Nephron (organoid): ENCODE measurements around the gene ASB6.

Source experiments
- H3K27ac Mint-ChIP-seq, 3 experiments: 2 replicates each; pipeline ENCODE4 v1.8.0; 2020; ENCODE audit warnings: mixed read lengths in 3 of 3, mild to moderate bottlenecking in 2 of 3, moderate library complexity in 1 of 3
- H3K27me3 Mint-ChIP-seq: 2 replicates; pipeline ENCODE4 v1.8.0; 2021; ENCODE audit warnings: low read depth, mild to moderate bottlenecking, moderate library complexity, mixed read lengths
- H3K36me3 Mint-ChIP-seq: 2 replicates; pipeline ENCODE4 v1.8.0; 2020; ENCODE audit warnings: low read depth, mixed read lengths
- H3K4me1 Mint-ChIP-seq: 2 replicates; pipeline ENCODE4 v1.8.0; 2020; ENCODE audit warnings: mixed read lengths
- H3K4me3 Mint-ChIP-seq, 3 experiments: 2 replicates each; pipeline ENCODE4 v1.8.0; 2020; ENCODE audit warnings: mild to moderate bottlenecking in 3 of 3, mixed read lengths in 3 of 3, moderate library complexity in 2 of 3
- H3K9me3 Mint-ChIP-seq: 2 replicates; pipeline ENCODE4 v1.8.0; 2020; ENCODE audit warnings: mixed read lengths
- TF ChIP-seq, protein P1 (sequence below), 3 experiments: fragments of 200-600 bp; sonication (generic); IDR thresholded peaks; one replicate each; pipeline ENCODE4 v1.5.0; 2021; ENCODE audit warnings: antibody characterized with exemption in 3 of 3; ENCODE audit not compliant: unreplicated experiment in 3 of 3

The ASB6 gene

GRCh38 chr9:129590466-129590865 is 51.5 kb downstream of the ASB6 start:
- Mint-ChIP-seq H3K9me3 (no peaks in the 10 kb centered on the region), H3K27me3 (no peaks in the 10 kb centered on the region), H3K36me3 (no peaks in the 10 kb centered on the region), H3K4me1 (peaks cover 68% of the 10 kb centered on the region), H3K27ac (peak overlapping the region; percentile 31 to 47 (median 47)), H3K4me3 (peak overlapping the region in 1 of 3 experiments; percentile 14)
- TF ChIP-seq, protein P1, sequence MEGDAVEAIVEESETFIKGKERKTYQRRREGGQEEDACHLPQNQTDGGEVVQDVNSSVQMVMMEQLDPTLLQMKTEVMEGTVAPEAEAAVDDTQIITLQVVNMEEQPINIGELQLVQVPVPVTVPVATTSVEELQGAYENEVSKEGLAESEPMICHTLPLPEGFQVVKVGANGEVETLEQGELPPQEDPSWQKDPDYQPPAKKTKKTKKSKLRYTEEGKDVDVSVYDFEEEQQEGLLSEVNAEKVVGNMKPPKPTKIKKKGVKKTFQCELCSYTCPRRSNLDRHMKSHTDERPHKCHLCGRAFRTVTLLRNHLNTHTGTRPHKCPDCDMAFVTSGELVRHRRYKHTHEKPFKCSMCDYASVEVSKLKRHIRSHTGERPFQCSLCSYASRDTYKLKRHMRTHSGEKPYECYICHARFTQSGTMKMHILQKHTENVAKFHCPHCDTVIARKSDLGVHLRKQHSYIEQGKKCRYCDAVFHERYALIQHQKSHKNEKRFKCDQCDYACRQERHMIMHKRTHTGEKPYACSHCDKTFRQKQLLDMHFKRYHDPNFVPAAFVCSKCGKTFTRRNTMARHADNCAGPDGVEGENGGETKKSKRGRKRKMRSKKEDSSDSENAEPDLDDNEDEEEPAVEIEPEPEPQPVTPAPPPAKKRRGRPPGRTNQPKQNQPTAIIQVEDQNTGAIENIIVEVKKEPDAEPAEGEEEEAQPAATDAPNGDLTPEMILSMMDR (IDR thresholded peaks at IDR 0.05; ENCODE audit: unreplicated experiment in 3 of 3) = no peak

- TF ChIP-seq, protein P1 (IDR thresholded peaks at IDR 0.05; ENCODE audit: unreplicated experiment in 3 of 3) = no peak
- Mint-ChIP-seq H3K27me3 (no peaks in the 10 kb centered on the region), H3K27ac (peak overlapping the region; percentile 83 to 94 (median 93)), H3K36me3 (no peaks in the 10 kb centered on the region), H3K4me1 (peaks cover 50% of the 10 kb centered on the region), H3K4me3 (peak overlapping the region in 2 of 3 experiments; percentile 3 to 4), H3K9me3 (no peaks in the 10 kb centered on the region)
These were observed 54.3 kb downstream of the ASB6 start for GRCh38 chr9:129587487-129588262.

DNA sequence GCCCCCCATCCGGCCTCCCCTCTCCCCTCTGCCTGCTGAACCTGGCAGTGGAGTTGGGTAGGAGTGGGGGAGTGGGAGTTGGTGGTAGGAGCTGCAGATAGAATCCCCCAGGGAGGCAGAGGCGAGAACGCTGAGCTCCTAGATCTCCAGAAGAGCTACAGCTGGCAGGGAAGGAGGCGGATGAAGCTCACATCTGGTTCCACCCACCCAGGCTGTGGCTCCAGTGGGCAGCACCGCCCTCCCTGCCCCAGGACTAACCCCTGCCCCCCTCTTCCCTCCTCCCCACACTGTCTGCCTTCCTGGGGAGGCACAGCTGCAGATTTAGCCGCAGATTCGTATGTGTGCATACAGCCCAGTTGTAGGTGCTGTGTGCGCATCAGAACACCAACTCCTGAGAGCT is 55.3 kb downstream of the ASB6 start:
- no peaks in the 10 kb centered on the region for H3K36me3 Mint-ChIP-seq
- no peaks in the 10 kb centered on the region for H3K27me3 Mint-ChIP-seq
- TF ChIP-seq, protein P1 (IDR thresholded peaks at IDR 0.05; ENCODE audit: unreplicated experiment in 3 of 3) = no peak
- H3K27ac Mint-ChIP-seq = peak overlapping the region; percentile 83 to 94 (median 93)
- H3K9me3 Mint-ChIP-seq = no peaks in the 10 kb centered on the region
- peaks cover 51% of the 10 kb centered on the region for H3K4me1 Mint-ChIP-seq
- peak overlapping the region in 1 of 3 experiments; percentile 9 for H3K4me3 Mint-ChIP-seq

- TF ChIP-seq, protein P1 (IDR thresholded peaks at IDR 0.05; ENCODE audit: unreplicated experiment in 3 of 3) = no peak
- no peaks in the 10 kb centered on the region for H3K9me3 Mint-ChIP-seq
- H3K36me3 Mint-ChIP-seq = no peaks in the 10 kb centered on the region
- peak overlapping the region; percentile 83 to 94 (median 93) for H3K27ac Mint-ChIP-seq
- no peaks in the 10 kb centered on the region for H3K27me3 Mint-ChIP-seq
- H3K4me3 Mint-ChIP-seq = no peak overlapping the region
- peaks cover 53% of the 10 kb centered on the region for H3K4me1 Mint-ChIP-seq
These were observed 55.7 kb downstream of the ASB6 start for GRCh38 chr9:129586245-129586644.

GRCh38 chr9:129585352-129585751 is 56.6 kb downstream of the ASB6 start:
- H3K27me3 Mint-ChIP-seq = no peaks in the 10 kb centered on the region
- TF ChIP-seq, protein P1 (IDR thresholded peaks at IDR 0.05; ENCODE audit: unreplicated experiment in 3 of 3) = no peak
- H3K4me3 Mint-ChIP-seq = no peak overlapping the region
- peak overlapping the region; percentile 47 to 93 (median 90) for H3K27ac Mint-ChIP-seq
- no peaks in the 10 kb centered on the region for H3K36me3 Mint-ChIP-seq
- H3K9me3 Mint-ChIP-seq = no peaks in the 10 kb centered on the region
- peaks cover 47% of the 10 kb centered on the region for H3K4me1 Mint-ChIP-seq
